IPS-NIHi7 (cell line): ENCODE data around the gene WDR75.
A peak's percentile ranks its signal among the peaks of the same experiment; 100 is the strongest.
"Not testable (repeated sequence)": the region's sequence is repeated elsewhere in the genome, so short reads cannot be mapped to it uniquely, and the experiment has no call there.

ENCODE experiments used
- DNase-seq: peaks from one replicate; pipeline ENCODE4 v3.0.0; 2012; ENCODE audit warnings: mixed read lengths; ENCODE audit errors: extremely low spot score

WDR75 gene

DNA sequence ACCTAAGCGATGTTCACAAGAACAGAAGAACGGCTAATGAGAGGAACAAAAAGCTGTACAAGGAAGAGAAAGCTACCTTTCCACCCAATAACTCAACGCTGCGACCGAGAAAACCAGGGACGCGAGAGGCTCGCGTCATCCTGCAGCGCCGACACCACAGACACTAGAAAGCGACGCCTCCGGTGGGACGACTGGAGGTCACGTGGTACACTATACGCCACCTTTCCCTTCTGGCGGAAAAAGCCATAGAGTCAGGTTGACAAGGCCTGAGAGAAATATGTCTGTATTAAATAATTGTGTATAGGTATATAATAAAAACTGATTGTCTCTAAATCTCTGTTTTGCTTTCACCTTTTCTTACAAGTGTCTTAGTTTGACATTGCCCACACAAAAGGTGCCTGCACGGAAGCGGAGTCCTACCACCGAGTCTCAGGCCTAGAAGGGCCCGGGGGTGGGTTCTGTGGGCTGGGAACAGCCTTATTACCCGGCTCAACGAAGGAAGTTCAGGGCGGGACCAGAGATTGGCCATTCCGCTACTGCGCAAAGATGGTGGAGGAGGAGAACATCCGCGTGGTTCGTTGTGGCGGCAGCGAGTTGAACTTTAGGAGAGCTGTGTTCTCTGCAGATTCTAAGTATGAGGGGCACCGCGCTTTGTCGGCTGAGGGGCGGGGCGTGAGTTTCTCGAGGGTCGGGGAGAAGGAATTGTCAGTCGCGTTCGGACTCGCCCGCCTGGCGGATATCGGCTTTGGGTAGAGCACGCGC is at the start of gene WDR75:
WDR75 (plus strand) TSS at position 528 of the 762 bp plus-strand sequence; CDS start at position 547, 19 bp downstream.
- DNase-seq = peak; percentile 94

DNA sequence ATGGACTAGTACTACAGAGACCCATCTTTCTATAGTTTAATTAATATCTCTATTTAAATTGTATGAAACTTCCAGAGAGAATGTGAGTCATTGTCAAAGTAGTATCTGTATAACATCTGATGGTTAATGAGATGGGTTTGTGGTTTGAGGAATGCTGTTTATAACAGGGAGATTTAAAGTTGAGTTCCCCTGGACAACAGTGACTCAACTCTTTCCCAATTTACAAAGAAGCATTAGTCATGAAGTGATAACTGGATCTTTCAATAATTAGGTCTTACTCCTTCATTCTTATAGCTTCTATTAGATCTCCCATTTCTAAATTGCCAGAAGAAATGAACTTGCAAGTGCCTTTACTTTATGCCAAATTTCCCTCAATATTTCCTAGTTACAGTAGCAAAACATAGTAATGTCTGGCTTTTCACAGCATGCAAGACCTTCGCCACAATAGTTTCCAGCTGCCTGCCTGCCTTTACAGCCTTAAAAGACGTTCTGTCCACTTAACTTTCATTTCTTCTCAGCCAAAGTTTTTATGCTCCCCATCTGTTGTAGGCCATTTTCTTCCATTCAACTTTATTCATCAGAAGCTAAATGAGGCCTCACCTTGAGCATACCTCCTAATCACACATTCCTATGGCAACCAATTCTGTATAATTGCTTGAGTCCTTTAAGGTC is 47.7 kb upstream of the WDR75 start:
- DNase-seq = no peak

DNA sequence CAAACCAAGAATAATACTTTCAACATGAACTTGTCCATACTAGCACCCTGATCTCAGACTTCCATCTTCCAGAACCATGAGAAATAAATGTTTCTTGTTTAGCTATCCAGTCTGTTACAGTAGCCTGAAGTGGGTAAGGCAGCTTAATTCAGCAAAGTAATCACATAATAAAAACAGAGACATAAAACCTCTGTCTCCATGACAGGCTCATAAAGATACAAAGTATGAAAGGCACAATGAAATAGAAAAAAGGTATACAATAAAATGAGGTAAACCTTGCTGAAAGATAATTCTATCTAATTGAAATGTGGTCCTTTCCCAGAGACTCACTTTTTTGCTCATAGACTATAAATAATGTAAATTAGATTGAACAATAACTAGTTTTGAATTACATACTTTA is 46.7 kb upstream of the WDR75 start:
- no peak for DNase-seq

DNA sequence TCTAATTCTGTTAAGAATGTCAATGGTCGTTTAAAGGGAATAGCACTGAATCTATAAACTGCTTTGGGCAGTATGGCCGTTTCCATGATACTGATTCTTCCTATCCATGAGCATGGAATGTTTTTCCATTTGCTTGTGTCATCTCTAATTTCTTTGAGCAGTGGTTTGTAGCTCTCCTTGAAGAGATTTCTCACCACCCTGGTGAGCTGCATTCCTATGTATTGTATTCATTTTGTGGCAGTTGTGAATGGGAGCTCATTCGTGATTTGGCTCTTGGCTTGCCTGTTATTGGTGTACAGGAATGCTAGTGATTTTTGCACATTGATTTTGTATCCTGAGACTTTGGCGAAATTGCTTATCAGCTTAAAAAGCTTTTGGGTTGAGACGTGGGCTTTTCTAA is 38.3 kb upstream of the WDR75 start:
- DNase-seq = no peak

DNA sequence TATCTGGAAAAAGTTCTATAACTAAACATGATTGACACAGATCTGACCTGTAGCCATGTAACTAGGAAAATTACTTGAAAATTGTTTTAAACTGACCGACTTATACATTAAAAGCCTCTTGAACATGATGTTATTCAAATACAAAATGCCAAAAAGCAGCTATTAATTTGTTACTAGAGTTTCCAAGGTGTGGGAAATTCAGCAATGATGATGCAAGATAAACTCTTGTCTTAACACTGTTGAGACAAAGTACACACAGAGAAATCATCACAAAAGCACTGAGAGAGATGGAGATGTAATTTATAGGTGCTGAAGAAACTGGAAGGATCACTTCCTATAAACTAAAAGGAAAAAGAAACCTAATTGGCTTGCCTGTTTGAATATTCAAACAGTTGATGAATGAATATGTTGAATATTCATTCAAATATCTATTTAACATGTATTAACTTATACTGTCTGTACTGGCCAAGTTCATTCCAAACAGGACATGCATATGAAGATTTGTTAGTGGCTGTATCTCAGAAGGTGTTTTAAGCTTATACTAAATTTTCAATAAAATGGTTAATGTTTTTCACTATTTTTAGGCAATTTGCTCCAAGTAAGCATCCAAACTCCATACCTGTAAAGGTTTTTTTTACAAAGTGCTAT is 34.6 kb upstream of the WDR75 start:
- DNase-seq = no peak

DNA sequence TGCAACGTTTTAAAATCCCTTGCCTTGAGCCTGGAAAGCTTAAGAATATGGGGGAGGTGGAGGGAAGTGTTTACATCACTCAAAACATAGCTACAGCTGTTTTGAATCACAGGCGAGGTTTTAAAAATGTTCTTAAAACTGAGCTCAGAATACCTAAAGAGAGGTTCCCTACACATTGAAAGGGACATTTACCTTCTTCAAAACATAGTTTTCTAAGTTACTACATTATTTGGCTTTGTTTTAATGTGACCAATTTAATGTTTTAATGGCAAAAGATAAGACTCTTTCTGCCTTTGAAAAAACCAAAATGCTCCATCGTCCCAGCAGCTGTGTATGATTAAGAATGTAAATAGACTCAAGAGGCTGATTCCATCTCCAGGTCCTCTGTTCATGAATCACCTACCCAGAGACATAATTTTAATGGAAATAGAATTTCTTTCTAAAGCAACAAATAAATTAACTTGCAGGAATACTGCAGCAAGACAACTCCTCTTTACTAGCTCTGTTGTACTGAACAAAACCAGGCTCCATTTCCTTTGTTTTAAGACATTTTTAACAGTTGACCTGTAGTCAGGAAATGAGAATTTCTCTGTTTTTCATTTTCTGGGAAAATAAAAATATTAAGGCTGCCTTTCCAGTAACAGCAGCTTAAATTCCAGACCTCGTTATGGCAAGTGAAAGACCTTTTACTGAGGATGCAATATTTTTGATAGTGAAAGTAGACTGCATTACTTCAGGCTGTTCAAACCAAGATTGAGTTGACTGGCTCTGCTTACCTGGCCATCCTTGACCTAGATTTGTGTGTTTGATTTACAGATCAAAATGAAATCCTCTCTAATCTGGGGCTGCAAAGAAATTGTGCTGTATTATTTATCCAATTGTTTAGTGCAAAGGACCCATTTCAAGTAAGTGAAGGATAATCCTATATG is 33.7 kb upstream of the WDR75 start:
- no peak for DNase-seq

DNA sequence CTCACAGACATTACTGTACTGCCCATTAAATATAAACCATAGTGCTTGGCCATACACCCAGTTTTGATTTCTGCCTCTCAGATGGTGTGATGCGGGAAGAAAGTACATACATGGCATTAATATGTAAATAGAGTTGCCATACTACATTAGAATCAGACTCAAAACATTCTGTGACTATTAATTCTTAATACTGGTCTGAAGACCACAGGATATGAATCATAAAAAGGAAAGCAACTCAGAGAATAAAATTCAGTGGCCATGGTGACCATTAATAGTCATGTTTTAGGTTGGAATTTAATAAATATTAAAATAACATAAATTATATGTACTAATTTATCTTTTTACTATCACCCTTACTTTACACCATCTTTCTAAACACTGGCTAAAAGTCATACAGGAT is 33.0 kb upstream of the WDR75 start:
- DNase-seq = no peak

DNA sequence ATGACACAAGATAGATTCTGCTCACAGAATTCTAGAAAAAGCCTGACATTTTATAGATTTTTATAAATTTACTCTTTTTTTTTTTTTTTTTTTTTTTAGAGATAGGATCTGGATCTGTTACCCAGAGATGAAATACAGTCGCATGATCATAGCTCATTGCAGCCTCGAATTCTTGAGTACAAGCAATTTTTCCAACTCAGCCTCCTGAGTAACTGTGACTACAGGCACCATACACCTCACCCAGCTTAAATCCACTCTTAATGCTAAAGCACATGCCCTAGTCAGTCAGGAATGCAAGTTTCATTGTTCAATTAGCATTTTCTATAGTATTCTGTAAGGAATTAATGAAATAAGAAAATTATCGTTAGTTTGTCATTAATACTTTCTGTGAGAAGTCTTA is 32.1 kb upstream of the WDR75 start:
- DNase-seq = no peak

DNA sequence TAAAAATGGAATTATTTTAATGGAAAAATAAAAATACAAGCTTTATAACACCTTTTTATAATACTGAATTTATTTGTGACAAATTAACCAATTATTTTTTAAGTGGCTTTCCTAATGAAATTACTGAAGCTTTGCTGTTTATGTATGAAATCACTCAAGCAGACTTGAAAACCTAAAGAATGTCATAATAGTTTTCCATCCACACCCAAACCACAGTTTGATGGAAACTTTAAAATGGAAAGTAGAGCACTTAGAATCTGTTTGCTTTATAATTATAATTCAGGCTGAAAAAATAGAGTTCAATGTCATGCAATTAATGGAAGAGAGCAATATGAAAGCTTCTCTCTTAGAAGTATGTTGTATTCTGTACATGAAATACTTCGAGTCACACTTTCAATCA is 31.6 kb upstream of the WDR75 start:
- no peak for DNase-seq

DNA sequence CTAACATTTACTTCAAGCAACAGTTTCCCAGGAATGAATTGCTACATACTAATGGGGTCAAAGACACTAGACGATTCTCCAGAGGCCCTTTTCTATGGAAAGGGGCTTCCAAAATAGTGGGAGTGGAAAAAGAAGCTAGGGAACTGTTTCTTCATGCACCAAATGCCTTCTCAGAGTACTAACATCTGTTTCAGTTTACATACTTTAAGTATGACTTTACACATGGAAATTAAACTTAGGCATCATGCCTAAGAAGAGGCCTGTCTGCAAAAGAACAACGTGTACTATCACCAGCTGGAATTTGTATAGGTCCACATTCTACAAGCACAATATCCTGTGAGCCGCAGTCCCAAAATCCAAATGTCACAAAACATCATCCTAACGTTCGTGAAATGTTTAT is 29.4 kb upstream of the WDR75 start:
- DNase-seq = no peak

DNA sequence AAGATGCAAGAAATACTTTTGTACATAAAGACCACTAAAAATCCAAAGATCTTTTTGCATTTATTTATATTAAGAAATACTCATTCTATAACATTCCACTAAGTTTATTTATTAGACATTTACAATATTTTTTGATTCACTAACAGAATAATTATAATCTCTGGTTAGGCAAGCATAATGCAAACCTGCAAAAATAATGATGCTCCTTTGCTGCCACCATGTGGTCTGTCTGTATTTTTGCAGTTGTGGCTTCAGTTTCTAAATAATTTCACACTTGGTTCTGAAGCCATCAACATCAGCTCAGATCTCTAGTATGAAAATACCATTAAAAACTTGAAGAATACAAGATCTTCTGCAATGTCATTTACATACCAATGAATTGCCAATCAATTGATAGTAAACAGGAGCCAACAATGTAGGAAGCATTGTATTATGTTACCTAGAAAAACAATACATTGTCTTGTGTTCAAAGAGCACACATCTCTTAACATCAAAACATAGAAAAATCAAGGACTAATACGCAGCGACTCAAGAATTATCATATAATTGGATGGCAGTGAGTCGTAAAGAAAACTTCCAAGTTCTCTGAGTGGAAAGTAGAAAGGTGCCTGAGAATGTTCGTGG is 28.8 kb upstream of the WDR75 start:
- DNase-seq = peak; percentile 38

DNA sequence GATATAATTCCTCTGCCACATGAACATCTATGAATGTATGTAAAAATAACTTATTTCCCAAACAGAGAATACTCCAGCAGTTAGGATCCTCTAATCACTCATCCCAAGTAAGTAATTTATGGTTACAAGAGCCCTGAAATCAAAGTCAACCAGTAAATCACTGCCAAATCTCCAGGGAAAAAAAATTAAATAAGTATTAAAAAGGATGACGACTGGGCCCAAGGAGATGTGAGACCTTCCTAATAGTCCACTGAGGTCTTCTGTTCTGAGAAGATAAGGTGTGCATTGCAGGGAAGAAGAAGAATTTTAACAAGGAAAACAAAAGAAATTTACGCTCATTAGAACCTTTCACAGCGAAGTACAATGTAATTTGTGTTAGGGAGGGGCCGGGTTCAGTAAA is 28.0 kb upstream of the WDR75 start:
- DNase-seq = no peak

DNA sequence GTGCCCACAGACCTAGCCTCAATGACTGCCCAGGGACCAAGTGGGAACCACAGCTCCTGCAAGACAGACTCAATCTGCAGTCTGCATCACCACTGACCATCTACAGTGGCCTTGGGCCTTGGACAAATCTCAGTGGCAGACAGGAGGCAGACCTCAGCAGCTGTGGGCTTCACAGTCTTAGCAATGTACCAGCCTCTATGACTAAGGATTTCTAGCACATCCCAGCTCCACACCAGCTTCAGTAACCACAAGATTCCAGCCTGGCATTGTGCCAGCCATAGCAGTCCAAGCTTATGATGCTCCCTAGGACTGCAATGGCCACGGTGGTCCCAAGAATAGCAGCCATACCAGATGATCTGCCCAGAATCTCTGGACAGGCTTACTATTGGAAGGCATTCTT is 19.6 kb upstream of the WDR75 start:
- no peak for DNase-seq

DNA sequence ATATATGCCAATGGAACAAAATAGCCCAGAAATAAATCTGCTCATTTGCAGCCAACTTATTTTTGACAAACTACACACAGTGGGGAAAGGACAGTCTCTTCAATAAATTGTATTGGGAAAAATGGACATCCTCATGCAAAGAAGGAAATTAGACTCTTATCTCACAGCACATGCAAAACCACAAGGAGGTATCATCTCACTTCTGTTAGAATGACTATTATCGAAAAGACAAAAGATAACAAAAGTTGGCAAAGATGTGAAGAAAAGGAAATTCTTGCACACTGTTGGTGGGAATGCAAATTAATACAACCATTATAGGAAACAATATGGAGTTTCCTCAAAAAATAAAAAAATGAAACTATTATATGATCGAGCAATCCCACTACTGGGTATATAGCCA is 16.3 kb upstream of the WDR75 start:
- no peak for DNase-seq

DNA sequence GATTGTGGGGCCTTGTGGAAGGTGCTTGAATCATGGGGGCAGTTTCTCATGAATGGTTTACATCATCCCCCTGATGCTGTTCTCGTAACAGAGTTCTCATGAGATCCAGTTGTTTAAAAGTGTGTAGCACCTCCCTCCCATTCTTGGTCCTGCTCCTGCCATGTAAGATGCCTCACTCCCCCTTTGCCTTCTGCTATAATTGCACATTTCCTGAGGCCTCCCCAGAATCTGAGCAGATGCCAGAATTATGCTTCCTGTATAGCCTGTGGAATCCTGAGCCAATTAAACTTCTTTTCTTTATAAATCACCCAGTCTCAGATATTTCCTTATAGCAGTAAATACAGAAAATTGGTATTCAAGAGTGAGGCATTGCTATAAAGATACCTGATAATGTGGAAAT is 15.6 kb upstream of the WDR75 start:
- DNase-seq = no peak

DNA sequence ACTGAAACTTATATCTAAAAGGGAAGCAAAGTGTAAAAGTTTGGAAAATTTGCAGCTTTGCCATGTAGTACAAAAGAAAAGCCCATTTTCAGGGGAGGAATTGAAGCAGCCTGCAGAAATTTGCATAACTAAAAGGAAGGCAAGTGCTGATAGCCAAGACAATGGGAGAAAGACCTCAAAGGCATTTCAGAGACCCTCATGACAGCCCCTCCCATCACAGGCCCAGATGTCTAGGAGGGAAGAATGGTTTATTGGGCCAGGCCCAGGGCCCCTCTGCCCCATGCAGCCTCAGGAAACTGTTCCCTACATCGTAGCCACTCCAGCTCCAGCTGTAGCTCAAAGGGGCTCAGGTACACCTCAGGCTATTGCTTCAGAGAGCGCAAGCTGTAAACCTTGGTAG is 14.4 kb upstream of the WDR75 start:
- no peak for DNase-seq

DNA sequence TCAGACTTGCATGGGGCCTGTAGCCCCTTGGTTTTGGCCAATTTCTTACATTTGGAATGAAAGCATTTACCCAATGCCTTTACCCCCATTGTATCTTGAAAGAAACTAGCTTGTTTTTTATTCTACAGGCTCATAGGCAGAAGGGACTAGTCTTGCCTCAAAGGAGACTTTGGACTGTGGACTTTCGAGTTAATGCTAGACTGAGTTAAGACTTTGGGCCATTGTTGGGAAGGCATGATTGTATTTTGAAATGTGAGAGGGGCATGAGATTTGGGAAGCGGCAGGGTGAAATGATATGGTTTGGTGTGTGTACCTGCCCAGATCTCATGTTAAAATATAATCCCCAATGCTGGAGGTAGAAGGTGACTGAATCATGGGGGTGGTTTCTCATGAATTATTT is 13.4 kb upstream of the WDR75 start:
- DNase-seq = no peak

DNA sequence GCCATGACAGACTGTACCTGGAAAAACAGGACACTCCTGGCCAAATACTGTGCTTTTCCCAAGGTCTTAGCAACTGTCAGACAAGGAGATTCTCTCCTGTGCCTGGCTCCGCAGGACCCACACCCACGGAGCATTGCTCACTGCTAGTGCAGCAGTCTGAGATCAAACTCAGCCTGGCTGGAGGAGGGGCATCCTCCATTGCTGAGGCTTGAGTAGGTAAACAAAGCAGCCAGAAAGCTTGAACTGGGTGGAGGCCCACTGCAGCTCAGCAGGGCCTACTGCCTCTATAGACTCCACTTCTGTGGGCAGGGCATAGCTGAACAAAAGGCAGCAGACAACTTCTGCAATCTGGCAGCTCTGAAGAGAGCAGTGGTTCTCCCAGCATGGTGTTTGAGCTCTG is 10.8 kb upstream of the WDR75 start:
- not testable (repeated sequence) for DNase-seq

DNA sequence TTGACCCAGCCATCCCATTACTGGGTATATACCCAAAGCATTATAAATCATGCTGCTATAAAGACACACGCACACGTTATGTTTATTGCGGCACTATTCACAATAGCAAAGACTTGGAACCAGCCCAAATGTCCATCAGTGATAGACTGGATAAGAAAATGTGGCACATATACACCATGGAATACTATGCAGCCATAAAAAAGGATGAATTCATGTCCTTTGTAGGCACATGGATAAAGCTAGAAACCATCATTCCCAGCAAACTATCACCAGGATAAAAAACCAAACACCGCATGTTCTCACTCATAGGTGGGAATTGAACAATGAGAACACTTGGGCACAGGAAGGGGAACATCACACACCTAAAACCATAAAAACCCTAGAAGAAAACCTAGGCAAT is 5.5 kb upstream of the WDR75 start:
- not testable (repeated sequence) for DNase-seq

DNA sequence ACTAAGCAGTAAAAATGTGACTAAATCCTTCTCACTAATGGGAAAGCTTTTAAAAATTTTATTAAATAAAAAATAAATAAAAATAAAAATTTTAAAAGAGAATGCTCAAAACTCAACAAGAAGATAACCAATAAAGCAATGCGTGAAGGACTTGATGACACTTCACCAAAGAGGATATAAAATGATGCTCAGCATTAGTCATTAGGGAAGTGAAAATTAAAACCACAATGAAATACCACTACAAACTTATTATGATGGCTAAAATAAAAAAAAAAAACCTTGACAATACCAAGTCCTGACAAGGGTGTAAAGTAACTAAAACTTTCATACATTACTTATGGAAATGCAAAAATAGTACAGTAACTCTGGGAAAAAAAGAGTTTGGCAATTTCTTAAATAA is 3.3 kb upstream of the WDR75 start:
- DNase-seq = no peak

DNA sequence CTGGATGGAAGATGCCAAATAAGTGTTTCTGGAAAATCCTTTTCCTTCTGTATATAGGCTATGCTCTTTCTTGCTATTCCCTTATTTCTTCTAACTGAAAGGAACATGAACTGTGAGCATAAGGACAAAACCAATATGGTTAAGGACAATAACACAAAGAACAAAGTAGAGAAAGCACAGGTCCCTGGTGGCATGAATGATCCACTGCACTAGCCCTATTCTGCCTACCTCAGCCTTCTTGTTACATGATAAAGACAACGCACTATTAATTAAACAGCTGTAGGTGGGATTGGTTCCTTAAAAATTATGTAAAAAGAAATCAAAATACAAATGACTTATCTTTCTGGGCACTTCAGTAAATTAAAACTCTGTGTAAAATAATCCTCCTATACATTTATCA is 1.9 kb upstream of the WDR75 start:
- DNase-seq = no peak

DNA sequence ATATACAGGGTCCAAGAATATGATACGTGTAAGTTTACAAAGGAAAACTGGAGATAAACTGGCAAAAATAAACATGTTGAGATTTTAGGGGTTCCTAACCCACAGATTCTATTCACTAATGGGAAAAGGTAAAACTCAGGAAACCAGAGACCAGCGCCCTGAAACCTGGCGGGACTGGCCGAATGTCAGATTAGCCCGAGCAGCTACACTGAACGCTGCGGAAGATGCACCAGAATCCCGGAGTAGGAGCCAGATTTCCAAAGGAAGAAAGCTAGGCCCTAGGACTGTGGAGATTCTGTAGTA is 679 bp upstream of the WDR75 start:
- DNase-seq = no peak
